NOMO-1 (cell line): ENCODE results near the gene NKD2.
"Not testable (repeated sequence)": the region's sequence is repeated elsewhere in the genome, so short reads cannot be mapped to it uniquely, and the experiment has no call there.

Experiments
- DNase-seq, 2 experiments: peaks; one replicate each; lab custom pipeline; 2025; ENCODE audit not compliant: unreplicated experiment in 2 of 2; lab: John Stamatoyannopoulos, UW

The NKD2 gene

GRCh38 chr5:1012313-1012841 is 3.8 kb downstream of the NKD2 start:
- DNase-seq: no peak

- no peak for DNase-seq
These were observed 4.3 kb downstream of the NKD2 start for GRCh38 chr5:1012900-1013237.

- DNase-seq: no peak
These were observed 4.8 kb downstream of the NKD2 start for GRCh38 chr5:1013238-1013947.

DNA sequence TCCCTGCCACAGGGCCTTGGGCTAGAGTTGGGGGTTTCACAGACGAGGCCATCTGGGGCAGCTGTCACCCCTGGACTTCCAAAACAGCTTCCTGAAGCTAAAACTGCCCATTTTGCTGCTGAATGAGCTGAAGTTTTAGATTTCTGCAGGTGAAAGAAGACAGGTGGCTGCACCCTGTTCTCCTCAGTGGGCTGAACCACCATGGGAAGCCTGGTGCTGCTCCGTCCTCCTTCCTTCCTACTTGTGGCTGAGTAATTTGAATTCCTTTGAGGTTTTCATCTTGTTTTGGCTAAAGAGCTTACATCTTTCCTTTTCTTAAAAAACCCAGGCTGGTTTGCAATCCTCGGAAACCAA is 5.3 kb downstream of the NKD2 start:
- DNase-seq: no peak

DNA sequence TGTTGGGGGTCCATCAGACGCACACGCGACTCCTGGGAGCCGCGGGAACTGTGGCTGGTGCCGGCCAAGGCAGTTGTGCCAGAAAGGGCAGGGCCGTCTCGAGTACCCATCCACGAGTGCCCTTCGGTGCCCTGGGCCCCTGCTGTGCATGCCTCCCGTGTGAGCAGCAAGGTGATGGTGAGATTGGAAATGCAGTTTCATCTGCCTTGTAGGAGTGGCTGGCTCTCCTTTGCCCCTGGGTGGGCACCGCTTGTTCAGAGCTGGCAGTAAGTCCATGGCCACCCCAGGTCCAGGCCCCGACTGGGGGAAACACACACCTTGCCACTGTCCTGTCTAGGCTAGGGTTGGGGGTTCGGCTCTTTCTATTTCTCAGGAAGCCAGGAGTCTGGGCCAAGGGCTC is 5.7 kb downstream of the NKD2 start:
- DNase-seq: no peak

DNA sequence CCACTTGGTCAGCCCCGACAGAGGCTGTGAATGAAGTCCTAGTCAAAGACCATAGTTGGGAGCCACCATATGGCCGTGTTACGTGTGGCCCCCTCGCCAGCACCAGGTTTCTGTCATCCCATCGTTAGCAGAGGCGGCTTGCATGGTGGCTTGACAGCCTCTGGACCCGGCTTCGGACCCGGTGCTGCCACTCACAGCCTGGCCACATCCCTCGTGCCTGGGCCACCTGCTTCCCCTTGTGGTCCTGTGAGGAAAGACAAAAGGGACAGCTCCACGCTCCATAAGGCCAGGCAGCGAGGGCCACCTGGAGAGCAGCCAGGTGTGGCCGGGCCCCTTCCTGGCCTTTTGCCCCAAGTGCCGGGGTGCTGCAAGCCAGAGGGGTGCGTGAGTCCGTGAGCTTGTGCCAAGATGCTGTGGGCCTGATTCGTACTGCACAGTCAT is 6.2 kb downstream of the NKD2 start:
- no peak for DNase-seq

DNA sequence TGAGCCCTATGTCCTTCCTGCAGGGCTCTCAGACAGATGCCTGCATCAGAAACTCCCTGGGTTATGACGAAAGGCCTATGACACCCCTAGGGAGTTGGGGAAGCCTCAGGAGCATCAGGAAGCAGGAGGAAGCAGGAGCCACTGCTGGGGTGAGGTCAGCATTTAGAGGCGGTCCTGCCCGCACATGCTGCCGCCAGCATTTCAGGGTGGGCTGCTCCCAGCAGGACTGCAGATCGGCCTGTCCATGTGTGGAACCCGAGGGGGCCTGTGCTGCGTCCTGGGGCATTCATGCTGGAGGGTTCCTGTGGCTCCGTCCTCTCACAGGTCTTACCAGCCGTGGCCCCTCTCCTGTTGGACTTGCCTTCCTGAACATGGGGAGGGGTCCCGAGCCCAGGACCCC is 6.9 kb downstream of the NKD2 start:
- DNase-seq: no peak

- no peak for DNase-seq
These were observed 7.4 kb downstream of the NKD2 start for GRCh38 chr5:1016036-1016435.

GRCh38 chr5:1016476-1016875 is 7.9 kb downstream of the NKD2 start:
- DNase-seq: no peak

GRCh38 chr5:1017056-1017455 is 8.5 kb downstream of the NKD2 start:
- no peak for DNase-seq

DNA sequence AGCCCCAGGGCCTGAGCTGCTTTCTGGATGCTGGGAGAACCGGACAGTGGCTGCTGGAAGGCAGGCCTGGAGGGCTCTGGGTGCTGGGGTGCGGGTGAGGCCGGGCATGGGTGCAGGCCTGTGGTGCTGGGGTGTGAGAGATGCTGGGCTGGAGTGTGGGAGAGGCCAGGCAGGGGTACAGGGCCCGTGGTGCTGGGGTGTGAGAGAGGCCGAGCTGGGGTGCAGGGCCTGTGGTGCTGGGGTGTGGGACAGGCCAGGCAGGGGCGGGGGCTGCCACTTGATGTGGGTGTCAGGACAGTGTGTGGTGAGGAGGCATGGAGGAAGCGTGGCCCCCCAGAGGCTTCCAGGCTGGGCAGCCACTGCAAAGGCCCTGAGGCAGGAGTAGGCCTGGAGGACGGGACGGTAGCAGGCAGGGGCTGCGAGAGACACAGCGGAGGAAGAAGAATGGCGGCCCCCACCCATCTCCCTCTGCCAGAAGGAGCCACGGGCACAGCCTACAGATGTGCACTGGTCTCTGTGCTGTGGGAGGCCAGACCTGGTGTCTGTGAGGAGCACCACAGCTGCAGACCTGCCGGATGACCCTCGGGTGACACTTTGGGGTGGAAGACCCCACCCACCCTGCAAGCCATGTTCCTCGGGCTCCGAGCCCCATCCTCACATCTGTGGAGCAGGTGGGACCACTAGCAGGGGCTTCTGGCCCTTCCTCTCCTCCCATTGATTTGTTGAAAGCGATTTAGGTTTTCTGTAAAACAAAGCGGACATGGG is 9.3 kb downstream of the NKD2 start:
- no peak for DNase-seq

DNA sequence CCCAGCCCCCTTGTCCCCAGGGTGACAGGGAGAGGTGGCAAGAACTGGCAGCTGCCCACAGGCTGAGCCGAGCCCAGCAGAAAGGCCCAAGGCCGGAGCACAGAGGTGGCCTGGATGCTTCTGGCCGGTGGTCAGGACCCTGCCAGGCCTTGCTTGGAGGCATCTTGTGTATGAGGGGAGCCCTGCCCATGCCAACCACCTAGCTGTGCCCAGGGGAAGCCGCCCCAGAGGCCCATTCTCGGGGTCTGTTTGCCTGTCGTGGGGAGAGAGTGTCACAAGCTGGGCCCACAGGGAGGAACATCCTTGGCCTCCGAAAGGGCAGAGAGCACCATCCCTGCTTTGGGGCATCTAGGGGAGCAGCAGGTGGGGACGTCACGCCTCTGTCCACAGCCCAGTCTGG is 10.0 kb downstream of the NKD2 start:
- no peak for DNase-seq

DNA sequence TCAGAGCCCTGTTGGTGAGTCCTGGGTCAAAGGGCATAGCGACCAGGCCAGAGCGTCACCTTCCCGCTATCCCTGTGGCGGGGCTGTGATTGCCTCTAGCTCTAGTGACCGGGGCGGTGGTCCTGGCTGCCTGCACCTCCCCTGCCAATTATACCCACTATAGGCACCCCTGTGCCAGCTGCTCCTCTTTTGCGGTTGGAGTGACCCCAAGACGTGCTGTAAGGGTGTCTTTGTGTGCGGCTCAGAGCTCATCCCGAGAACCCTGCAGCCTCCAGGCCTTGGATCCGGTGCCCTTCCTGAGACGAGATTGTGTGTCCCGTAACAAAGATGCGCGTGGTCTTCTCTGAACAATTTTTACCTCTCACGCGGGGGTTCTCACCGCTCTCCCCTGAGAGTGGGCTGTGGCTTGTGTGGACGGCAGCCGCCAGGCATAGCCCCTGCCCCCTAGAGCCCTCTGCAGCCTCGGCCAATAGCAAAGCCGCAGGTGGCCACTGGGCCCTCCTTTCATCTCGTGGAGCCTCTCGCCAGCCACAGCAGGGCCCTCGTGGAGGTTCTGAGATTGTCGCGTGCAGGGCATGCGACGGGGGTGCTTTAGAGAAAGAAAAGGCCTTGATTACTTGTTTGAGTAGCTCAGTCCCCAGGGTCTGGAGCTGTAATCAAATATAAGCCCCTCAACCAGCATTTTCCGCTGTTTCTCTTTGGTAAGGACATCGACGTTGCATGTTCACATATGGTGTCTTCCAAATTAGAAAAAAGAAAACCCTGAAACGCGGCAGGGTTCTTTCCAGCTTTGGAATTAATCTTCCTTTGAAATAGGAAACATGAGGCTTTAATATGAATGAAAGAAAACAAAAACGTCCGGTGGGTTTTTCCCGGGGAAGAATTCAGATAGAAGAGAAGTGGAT is 10.7 kb downstream of the NKD2 start:
- DNase-seq: no peak

GRCh38 chr5:1020452-1020961 is 11.9 kb downstream of the NKD2 start:
- no peak for DNase-seq

DNA sequence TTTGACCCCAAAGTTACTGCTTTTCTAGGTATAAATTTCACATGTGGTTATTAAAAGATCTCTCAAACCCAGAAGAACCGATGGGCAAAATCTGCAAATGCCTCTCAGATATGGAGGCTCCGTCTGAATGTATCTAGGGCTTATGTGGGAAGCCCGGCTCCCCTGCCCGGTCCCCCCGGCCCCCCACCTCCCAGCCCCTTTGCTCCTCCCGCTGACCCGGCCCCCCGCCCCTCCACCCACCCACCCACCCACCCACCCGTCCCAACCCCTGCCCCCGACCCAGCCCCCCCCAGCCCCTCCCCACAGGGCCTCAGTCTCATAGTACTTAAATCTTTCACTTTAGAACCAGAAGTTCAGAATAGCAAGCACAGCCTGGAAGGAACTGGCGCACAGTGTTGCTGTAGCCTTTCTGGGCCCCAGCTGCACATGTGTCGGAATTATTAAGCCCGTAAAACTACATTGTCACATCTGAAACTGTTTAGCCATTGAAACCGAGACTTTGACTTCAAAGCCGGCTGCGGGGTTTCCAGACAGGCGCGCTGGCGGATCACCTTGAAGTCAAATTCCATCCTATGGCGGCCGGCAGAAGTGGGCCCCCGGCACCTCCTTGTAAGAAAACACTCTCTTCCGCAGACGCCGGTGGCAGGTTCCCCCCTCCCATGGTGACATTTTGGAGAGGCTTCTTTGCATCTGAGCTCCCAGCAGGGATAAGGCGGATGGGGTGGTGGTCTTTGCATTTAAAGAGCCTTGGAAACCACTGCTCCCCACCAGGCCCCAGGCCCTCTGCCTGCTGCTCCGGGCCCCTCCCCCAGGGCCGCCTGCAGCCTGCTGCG is 12.8 kb downstream of the NKD2 start:
- no peak for DNase-seq

DNA sequence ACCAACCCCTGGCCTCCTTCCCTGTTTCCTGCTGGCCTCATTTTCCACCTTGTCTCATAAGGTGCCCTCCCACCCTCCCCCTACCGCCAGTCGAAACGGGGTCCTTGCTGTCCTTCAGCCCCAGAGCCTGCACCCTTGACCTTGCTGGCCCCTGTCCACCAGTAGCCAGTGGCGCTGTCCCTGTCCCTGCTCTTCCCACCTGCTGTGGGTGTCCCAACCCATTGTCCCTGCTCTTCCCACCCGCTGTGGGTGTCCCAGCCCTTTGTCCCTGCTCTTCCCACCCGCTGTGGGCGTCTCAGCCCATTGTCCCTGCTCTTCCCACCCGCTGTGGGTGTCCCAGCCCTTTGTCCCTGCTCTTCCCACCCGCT is 13.4 kb downstream of the NKD2 start:
- DNase-seq: not testable (repeated sequence)

DNA sequence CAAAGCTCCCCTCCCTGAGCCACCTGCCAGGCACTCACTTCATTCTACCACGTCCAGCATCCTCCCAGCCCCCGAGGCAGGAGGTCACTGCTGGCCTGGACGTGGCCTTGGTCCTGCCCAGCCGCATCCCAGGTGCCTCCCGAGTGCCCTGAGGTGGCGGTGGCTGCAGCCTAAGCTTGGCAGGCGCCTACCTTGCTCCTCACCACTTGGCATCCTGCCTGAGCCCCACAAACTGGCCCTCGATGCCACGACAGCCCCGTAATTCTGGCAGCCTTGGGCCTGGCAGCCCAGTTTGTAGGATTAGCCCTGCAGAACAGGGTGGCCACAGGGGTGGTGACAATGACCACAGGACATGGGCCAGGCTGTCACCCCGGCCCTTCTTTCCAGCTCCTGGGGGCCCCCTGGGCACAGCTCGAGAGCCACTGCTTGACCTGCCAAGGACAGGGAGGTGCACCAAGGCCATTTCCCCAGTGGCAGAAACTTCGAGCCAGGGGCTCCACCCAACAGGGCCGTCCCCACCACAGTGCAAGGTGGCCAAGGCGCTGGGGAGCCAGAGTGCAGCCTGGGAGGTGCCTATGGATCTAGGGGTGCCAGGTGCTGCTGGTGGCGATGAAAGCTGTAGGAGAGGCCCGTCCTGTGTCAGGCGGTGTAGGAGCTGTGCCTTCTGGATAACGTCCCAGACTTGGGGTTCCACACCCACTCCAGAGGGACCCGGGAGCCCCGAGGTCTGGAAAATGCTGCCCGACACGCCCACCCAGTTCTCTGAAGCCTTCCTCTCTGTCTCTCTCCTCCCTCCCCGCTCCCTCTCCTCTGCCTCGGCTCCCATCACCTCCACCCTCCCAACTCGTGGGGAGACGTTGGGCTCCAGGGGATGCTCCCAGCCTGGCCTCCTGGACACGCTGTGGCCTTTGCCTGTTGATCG is 18.4 kb downstream of the NKD2 start:
- no peak for DNase-seq

DNA sequence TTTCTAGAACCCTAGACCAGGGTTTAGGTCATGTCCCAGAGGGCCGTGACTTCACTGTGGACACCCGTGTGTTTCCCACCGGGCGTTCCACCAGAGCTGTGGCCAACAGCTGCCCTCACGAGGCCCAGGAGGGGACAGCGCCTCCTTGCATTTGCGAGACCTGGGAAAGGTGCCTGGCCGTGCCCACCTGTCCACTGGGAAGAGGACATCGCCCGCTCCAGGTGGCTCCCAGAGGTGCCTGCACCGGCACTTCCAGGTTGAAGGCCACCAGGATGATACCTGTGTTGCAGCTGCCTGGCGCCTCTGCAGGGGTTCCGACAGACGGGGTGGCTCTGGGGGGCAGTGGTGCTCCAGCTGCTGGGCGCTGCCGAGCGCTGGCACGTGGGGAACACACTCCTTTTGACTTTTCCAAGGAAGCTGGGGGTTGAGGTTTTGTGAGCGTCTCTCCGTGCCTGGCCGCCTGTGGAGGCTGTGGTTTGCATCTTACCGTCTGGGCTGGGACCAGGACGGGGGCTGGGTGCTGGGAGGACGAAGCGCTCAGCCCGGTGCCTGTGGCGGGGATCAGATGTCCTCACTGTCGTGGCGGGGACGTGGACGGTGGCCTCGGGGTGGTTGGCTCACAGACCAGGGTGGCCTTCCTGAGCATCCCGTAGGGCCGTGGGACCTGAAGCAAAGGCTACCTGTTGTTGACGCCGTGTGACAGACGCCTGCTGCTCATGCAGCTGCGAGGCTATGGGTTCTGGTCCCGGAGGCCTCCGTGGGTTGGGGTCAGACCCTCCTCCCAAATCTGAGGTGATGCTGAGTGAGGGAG is 19.2 kb downstream of the NKD2 start:
- no peak for DNase-seq
